HUES6 (cell line): ENCODE data around the gene SLC35A1.

ENCODE experiments used
- H3K27ac ChIP-seq: 2 replicates; pipeline ENCODE4 v1.7.0; 2013; ENCODE audit warnings: low read depth, mild to moderate bottlenecking, low read length, inconsistent platforms
- H3K27me3 ChIP-seq: 2 replicates; pipeline ENCODE4 v1.6.1; 2013; ENCODE audit warnings: low read length; ENCODE audit not compliant: control insufficient read depth, insufficient read depth
- H3K36me3 ChIP-seq: 2 replicates; pipeline ENCODE4 v1.6.1; 2013; ENCODE audit warnings: low read length; ENCODE audit not compliant: control insufficient read depth, insufficient read depth
- H3K4me1 ChIP-seq: 2 replicates; pipeline ENCODE4 v1.6.1; 2013; ENCODE audit warnings: low read length; ENCODE audit not compliant: control insufficient read depth, insufficient read depth
- H3K4me3 ChIP-seq: 2 replicates; pipeline ENCODE4 v1.5.1; 2013; ENCODE audit warnings: low read depth, low read length
- H3K9ac ChIP-seq: one replicate; pipeline ENCODE4 v1.6.1; 2013; ENCODE audit warnings: mild to moderate bottlenecking, low read length
- H3K9me3 ChIP-seq: 2 replicates; pipeline ENCODE4 v1.6.1; 2013; ENCODE audit warnings: low read depth, low read length; ENCODE audit not compliant: control insufficient read depth, insufficient read depth

Gene SLC35A1

DNA sequence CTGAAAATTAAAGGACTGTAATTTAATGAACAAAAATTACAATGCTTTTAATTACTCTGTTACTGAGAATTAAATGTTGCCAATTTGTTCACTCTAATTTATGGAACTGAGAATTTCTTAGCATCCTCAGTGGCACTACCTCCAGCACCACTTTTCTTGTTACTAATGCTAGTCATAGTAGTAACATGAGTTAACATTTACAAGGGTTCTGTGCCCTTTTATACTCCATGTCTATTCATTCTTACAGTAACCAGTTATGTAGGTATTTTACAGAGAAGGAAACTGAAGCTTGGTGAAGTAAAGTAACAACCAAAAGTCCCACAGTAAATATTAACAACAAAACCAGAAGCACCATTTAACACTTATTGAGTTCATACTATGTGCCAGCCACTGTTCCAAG is 82.7 kb downstream of the SLC35A1 start:
- Histone ChIP-seq H3K27me3 (no peaks in the 10 kb centered on the region), H3K27ac (no peak overlapping the region), H3K36me3 (peaks cover 68% of the 10 kb centered on the region)

DNA sequence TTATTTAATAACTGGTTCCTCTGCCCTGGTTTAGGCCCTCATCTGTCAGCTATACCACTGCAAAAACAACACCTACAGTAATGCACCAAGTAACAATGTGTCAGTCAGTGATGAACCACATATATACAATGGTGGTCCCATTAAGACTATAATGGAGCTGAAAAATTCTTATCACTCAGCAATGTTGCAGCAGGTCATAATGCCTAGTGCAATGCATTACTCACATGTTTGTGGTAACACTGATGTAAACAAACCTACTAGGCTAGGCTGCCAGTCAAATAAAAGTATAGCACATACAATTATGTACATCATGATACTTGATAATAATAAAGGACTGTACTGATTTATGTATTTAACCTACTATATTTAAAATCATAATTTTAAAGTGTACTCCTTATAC is 85.7 kb downstream of the SLC35A1 start:
- no peak overlapping the region for H3K27ac ChIP-seq
- peaks cover 80% of the 10 kb centered on the region for H3K36me3 ChIP-seq
- H3K4me3 ChIP-seq, result no peak overlapping the region
- H3K9ac ChIP-seq, result no peak overlapping the region
- H3K27me3 ChIP-seq, result no peaks in the 10 kb centered on the region
- H3K4me1 ChIP-seq, result peaks cover 5% of the 10 kb centered on the region; the same call in 1 of the 2 replicates
- no peaks in the 10 kb centered on the region for H3K9me3 ChIP-seq

More for the DNA sequence above, 82.7 kb downstream of the SLC35A1 start:
- Histone ChIP-seq H3K4me1 (no peaks in the 10 kb centered on the region; the same call in 1 of the 2 replicates), H3K9ac (no peak overlapping the region), H3K9me3 (no peaks in the 10 kb centered on the region), H3K4me3 (no peak overlapping the region)

DNA sequence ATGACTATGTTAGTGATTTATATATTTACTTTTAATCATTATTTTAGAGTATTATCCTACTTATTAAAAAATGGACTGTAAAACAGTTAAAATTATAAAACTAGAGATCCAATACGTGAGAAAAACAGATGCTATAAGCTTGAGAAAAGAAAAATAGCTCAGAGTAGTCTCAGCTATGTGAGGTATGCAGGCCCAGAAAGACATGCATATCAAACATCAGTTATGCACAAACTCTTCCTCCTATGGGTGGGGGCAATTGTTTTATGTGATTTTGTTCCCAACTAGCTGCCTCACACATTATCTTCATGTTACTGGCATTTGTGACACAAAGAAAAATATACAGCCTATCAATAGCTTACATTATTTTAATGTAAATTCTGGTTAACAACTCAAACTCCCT is 88.2 kb downstream of the SLC35A1 start:
- H3K4me1 ChIP-seq, result peaks cover 5% of the 10 kb centered on the region; the same call in 1 of the 2 replicates
- peaks cover 77% of the 10 kb centered on the region for H3K36me3 ChIP-seq
- H3K9ac ChIP-seq, result no peak overlapping the region
- no peaks in the 10 kb centered on the region for H3K9me3 ChIP-seq
- no peak overlapping the region for H3K4me3 ChIP-seq
- no peak overlapping the region for H3K27ac ChIP-seq
- no peaks in the 10 kb centered on the region for H3K27me3 ChIP-seq
